Measurements from ENCODE around the gene PLLP. TPM values are rescaled to one million over a fixed set of nuclear protein-coding genes. Genes with fewer than 3 reads are reported as not detected.
A peak's percentile ranks its signal among the peaks of the same experiment; 100 is the strongest.

Gene PLLP
- polyA plus RNA-seq, 3 donors = 0.52 to 1.2 (median 0.97) TPM

- Mint-ChIP-seq H3K36me3 (peaks cover 3 to 4% of the 10 kb centered on the region in 2 donors), H3K27ac (peak overlapping the region in 1 of 7 donors; percentile 42), H3K4me1 (peaks cover 15% of the 10 kb centered on the region), H3K9me3 (peaks cover 0 to 19% (median 4%) of the 10 kb centered on the region in 7 donors), H3K27me3 (ENCODE audit: low read depth in 3 of 3) (peaks cover 47 to 68% (median 55%) of the 10 kb centered on the region in 3 donors), H3K4me3 (peak overlapping the region; percentile 73 to 87)
- no peaks in the 10 kb centered on the region for H4K20me1 ChIP-seq (ENCODE audit: insufficient read depth, low read length)
- peaks cover 0 to 4% of the 10 kb centered on the region in 2 donors for H3K9me3 ChIP-seq (replicated peaks in 1 of 2; ENCODE audit: control insufficient read depth in 1 of 2, insufficient read depth in 1 of 2, low read length in 2 of 2)
- H2AFZ ChIP-seq (ENCODE audit: insufficient read depth, low read depth, low read length, poor library complexity, severe bottlenecking) = no peak overlapping the region
- H3K4me3 ChIP-seq (replicated peaks in 1 of 3; ENCODE audit: low read depth in 2 of 3, low read length in 3 of 3) = peak overlapping the region in 1 of 3 experiments; percentile 73
- H3K36me3 ChIP-seq (replicated peaks in 1 of 2; ENCODE audit: control insufficient read depth in 1 of 2, insufficient read depth in 2 of 2, low read length in 2 of 2) = no peaks in the 10 kb centered on the region
- TF ChIP-seq CTCF (IDR thresholded peaks at IDR 0.05) = no peak
- no peaks in the 10 kb centered on the region for H3K79me2 ChIP-seq (ENCODE audit: insufficient read depth, low read length)
- intact Hi-C loops (cut with micrococcal nuclease) = no loop called here
- H3K4me1 ChIP-seq (ENCODE audit: control insufficient read depth in 1 of 2, insufficient read depth in 2 of 2, low read length in 2 of 2) = peaks cover 11 to 18% of the 10 kb centered on the region in 2 donors
- WGBS (ENCODE audit: insufficient coverage) = no CpG with 5 or more reads among the region's 5 CpGs
- DNase-seq = no peak
- H3K27ac ChIP-seq (ENCODE audit: low read depth in 1 of 2, low read length in 2 of 2) = no peak overlapping the region
- peak overlapping the region; percentile 81 for H3K4me2 ChIP-seq (replicated peaks; ENCODE audit: extremely low read depth, low read length, poor library complexity, severe bottlenecking)
- peaks cover 18 to 51% of the 10 kb centered on the region in 2 donors for H3K27me3 ChIP-seq (ENCODE audit: control insufficient read depth in 2 of 2, insufficient read depth in 2 of 2, low read length in 2 of 2)
- no peak overlapping the region for H3K9ac ChIP-seq (ENCODE audit: insufficient read depth, low read length, poor library complexity, severe bottlenecking)
These were observed 907 bp upstream of the PLLP start for GRCh38 chr16:57285379-57285778.

DNA sequence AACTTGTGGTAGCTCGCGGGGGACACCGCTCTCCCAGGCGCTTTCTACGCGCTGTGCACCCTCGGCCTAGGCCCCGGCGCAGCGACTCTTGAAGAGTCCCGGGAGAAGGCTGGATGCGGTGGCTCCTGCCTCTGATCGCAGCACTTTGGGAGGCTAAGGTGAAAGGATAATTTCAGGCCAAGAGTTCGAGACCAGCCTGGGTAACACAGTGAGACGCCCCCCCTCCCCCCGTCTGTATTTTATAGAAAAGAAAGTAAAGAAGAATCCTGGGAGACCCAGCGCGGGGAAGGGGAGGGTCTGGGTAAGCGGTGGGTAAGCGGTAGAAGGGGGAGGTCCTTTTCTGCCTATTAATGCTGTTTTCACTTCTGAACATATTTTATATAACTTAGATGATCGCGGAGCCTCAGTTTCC lies 486 bp upstream of the PLLP start:
- Histone ChIP-seq H3K4me3 (replicated peaks in 1 of 3; ENCODE audit: low read depth in 2 of 3, low read length in 3 of 3) (peak overlapping the region; percentile 35 to 73 (median 36)), H3K9ac (ENCODE audit: insufficient read depth, low read length, poor library complexity, severe bottlenecking) (peak overlapping the region; percentile 63), H3K27me3 (ENCODE audit: control insufficient read depth in 2 of 2, insufficient read depth in 2 of 2, low read length in 2 of 2) (peaks cover 18 to 51% of the 10 kb centered on the region in 2 donors), H3K4me2 (replicated peaks; ENCODE audit: extremely low read depth, low read length, poor library complexity, severe bottlenecking) (peak overlapping the region; percentile 81), H3K4me1 (ENCODE audit: control insufficient read depth in 1 of 2, insufficient read depth in 2 of 2, low read length in 2 of 2) (peaks cover 11 to 18% of the 10 kb centered on the region in 2 donors), H3K36me3 (replicated peaks in 1 of 2; ENCODE audit: control insufficient read depth in 1 of 2, insufficient read depth in 2 of 2, low read length in 2 of 2) (no peaks in the 10 kb centered on the region), H3K9me3 (replicated peaks in 1 of 2; ENCODE audit: control insufficient read depth in 1 of 2, insufficient read depth in 1 of 2, low read length in 2 of 2) (peaks cover 0 to 4% of the 10 kb centered on the region in 2 donors), H4K20me1 (ENCODE audit: insufficient read depth, low read length) (no peaks in the 10 kb centered on the region), H3K79me2 (ENCODE audit: insufficient read depth, low read length) (no peaks in the 10 kb centered on the region), H2AFZ (ENCODE audit: insufficient read depth, low read depth, low read length, poor library complexity, severe bottlenecking) (peak overlapping the region; percentile 79), H3K27ac (ENCODE audit: low read depth in 1 of 2, low read length in 2 of 2) (no peak overlapping the region)
- H3K36me3 Mint-ChIP-seq = peaks cover 3 to 4% of the 10 kb centered on the region in 2 donors
- WGBS (ENCODE audit: insufficient coverage) = 0% methylated on average over 9 of the region's 22 CpGs
- peak overlapping the region; percentile 73 to 87 for H3K4me3 Mint-ChIP-seq
- H3K27me3 Mint-ChIP-seq (ENCODE audit: low read depth in 3 of 3) = peaks cover 49 to 67% (median 55%) of the 10 kb centered on the region in 3 donors
- DNase-seq = no peak
- intact Hi-C loops (cut with micrococcal nuclease) = loop anchor here in 1 of 2 donors (5.0 kb wide), 1 partner anchor 38 kb away; the partner anchor contains the start of gene ARL2BP
- TF ChIP-seq CTCF (IDR thresholded peaks at IDR 0.05) = no peak
- H3K27ac Mint-ChIP-seq = peak overlapping the region in 2 of 7 donors; percentile 25 to 30
- H3K9me3 Mint-ChIP-seq = peaks cover 0 to 19% (median 4%) of the 10 kb centered on the region in 7 donors
- peaks cover 18% of the 10 kb centered on the region for H3K4me1 Mint-ChIP-seq

Data from CD14-positive monocyte (primary cell).